ACC112 (cell line): Measurements from ENCODE around the gene TMC2.
A peak's percentile ranks its signal among the peaks of the same experiment; 100 is the strongest.
"Not testable (repeated sequence)": the region's sequence is repeated elsewhere in the genome, so short reads cannot be mapped to it uniquely, and the experiment has no call there.

Experiments used
- H2AFZ ChIP-seq: fragments of 200-600 bp; sonication (generic); one replicate; pipeline ENCODE4 v1.6.0; 2017; ENCODE audit warnings: antibody characterized with exemption, low read length; ENCODE audit not compliant: unreplicated experiment
- H3K27ac ChIP-seq: fragments of 200-600 bp; sonication (generic); 2 replicates; pipeline ENCODE4 v1.5.1; 2014; ENCODE audit warnings: low read depth, mild to moderate bottlenecking, antibody characterized with exemption, low read length, moderate library complexity
- H3K27me3 ChIP-seq: fragments of 200-600 bp; sonication (generic); 2 replicates; pipeline ENCODE4 v1.6.1; 2014; ENCODE audit warnings: mild to moderate bottlenecking, antibody characterized with exemption, low read length, moderate library complexity, mixed read lengths; ENCODE audit not compliant: insufficient read depth
- H3K36me3 ChIP-seq: fragments of 200-600 bp; sonication (generic); 2 replicates; pipeline ENCODE4 v1.6.1; 2016; ENCODE audit warnings: mild to moderate bottlenecking, antibody characterized with exemption, low read length, moderate library complexity, mixed read lengths; ENCODE audit not compliant: insufficient read depth
- H3K4me1 ChIP-seq: fragments of 200-600 bp; sonication (generic); one replicate; pipeline ENCODE4 v1.6.1; 2016; ENCODE audit warnings: low read length, mixed read lengths; ENCODE audit not compliant: insufficient read depth, unreplicated experiment, control insufficient read depth
- H3K4me3 ChIP-seq: fragments of 200-600 bp; sonication (generic); 2 replicates; pipeline ENCODE4 v1.5.1; 2014; ENCODE audit warnings: mild to moderate bottlenecking, low read depth, low read length
- H3K79me2 ChIP-seq: fragments of 200-600 bp; sonication (generic); one replicate; pipeline ENCODE4 v1.6.0; 2016; ENCODE audit warnings: low read length; ENCODE audit not compliant: control insufficient read depth, unreplicated experiment, insufficient read depth

TMC2 gene

GRCh38 chr20:2536560-2536986 lies at the start of gene TMC2:
Gene TMC2 (plus strand): TSS chr20:2536573. CDS start chr20:2536622, 49 bp downstream.
- no peaks in the 10 kb centered on the region for H3K79me2 ChIP-seq
- H3K36me3 ChIP-seq, result no peaks in the 10 kb centered on the region
- H3K4me3 ChIP-seq, result no peak within 1 kb of the TSS
- peaks cover 64% of the 10 kb centered on the region for H3K27me3 ChIP-seq
- no peak within 1 kb of the TSS for H2AFZ ChIP-seq
- H3K4me1 ChIP-seq, result no peaks in the 10 kb centered on the region
- no peak within 1 kb of the TSS for H3K27ac ChIP-seq

DNA sequence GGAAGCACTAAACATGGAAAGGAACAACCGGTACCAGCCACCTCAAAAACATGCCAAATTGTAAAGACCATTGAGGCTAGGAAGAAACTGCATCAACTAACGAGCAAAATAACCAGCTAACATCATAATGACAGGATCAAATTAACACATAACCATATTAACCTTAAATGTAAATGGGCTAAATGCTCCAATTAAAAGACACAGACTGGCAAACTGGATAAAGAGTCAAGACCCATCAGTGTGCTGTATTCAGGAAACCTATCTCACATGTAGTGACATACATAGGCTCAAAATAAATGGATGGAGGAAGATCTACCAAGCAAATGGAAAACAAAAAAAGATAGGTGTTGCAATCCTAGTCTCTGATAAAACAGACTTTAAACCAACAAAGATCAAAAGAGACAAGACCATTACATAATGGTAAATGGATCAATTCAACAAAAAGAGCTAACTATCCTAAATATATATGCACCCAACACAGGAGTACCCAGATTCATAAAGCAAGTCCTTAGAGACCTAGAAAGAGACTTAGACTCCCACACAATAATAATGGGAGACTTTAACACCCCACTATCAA lies 33.5 kb upstream of the TMC2 start:
- peaks cover 20% of the 10 kb centered on the region for H3K79me2 ChIP-seq

DNA sequence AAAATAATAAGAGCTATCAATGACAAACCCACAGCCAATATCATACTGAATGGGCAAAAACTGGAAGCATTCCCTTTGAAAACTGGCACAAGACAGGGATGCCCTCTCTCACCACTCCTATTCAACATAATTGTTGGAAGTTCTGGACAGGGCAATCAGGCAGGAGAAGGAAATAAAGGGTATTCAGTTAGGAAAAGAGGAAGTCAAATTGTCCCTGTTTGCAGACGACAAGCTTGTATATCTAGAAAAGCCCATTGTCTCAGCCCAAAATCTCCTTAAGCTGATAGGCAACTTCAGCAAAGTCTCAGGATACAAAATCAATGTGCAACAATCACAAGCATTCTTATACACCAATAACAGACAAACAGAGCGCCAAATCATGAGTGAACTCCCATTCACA lies 31.6 kb upstream of the TMC2 start:
- H2AFZ ChIP-seq, H3K36me3 ChIP-seq, H3K4me3 ChIP-seq, H3K27me3 ChIP-seq, H3K27ac ChIP-seq, H3K4me1 ChIP-seq: not testable (repeated sequence)
- H3K79me2 ChIP-seq, result peaks cover 28% of the 10 kb centered on the region

More for the DNA sequence above, 33.5 kb upstream of the TMC2 start:
- H3K36me3 ChIP-seq, H3K4me1 ChIP-seq, H3K27ac ChIP-seq, H3K4me3 ChIP-seq, H2AFZ ChIP-seq, H3K27me3 ChIP-seq: not testable (repeated sequence)

GRCh38 chr20:2506426-2506825 lies 29.9 kb upstream of the TMC2 start:
- not testable (repeated sequence) for H3K4me1 ChIP-seq, H3K36me3 ChIP-seq, H3K4me3 ChIP-seq

GRCh38 chr20:2507464-2507863 lies 28.9 kb upstream of the TMC2 start:
- no peaks in the 10 kb centered on the region for H3K27me3 ChIP-seq
- peaks cover 7% of the 10 kb centered on the region for H3K4me1 ChIP-seq
- peak overlapping the region; percentile 96 for H2AFZ ChIP-seq
- H3K36me3 ChIP-seq, result no peaks in the 10 kb centered on the region
- H3K79me2 ChIP-seq, result peaks cover 23% of the 10 kb centered on the region
- 0 out of 2 replicates have a peak overlapping the region, but pooled peaks have one; percentile 4 for H3K27ac ChIP-seq
- peak overlapping the region; percentile 88 for H3K4me3 ChIP-seq

More at GRCh38 chr20:2506426-2506825, 29.9 kb upstream of the TMC2 start:
- H3K27ac ChIP-seq, H2AFZ ChIP-seq, H3K27me3 ChIP-seq: not testable (repeated sequence)
- peaks cover 23% of the 10 kb centered on the region for H3K79me2 ChIP-seq

- no peaks in the 10 kb centered on the region for H3K27me3 ChIP-seq
- 0 out of 2 replicates have a peak overlapping the region, but pooled peaks have one; percentile 4 for H3K27ac ChIP-seq
These were observed 28.3 kb upstream of the TMC2 start for GRCh38 chr20:2507875-2508630.

GRCh38 chr20:2508631-2509467 lies 27.5 kb upstream of the TMC2 start, which contains the start of gene ZNF343:
Gene ZNF343 (minus strand): TSS chr20:2508915. CDS start chr20:2493895, 15,020 bp downstream.
- Histone ChIP-seq H3K79me2 (peaks cover 19% of the 10 kb centered on the region), H3K4me3 (peak within 1 kb of the TSS; percentile 88), H3K4me1 (peaks cover 7% of the 10 kb centered on the region), H2AFZ (peak within 1 kb of the TSS; percentile 96), H3K27me3 (no peaks in the 10 kb centered on the region), H3K36me3 (no peaks in the 10 kb centered on the region), H3K27ac (peak within 1 kb of the TSS; percentile 55)

More at GRCh38 chr20:2507875-2508630, 28.3 kb upstream of the TMC2 start:
- H2AFZ ChIP-seq, result peak overlapping the region; percentile 96
- H3K79me2 ChIP-seq, result peaks cover 19% of the 10 kb centered on the region
- peak overlapping the region; percentile 88 for H3K4me3 ChIP-seq
- H3K4me1 ChIP-seq, result peaks cover 7% of the 10 kb centered on the region
- no peaks in the 10 kb centered on the region for H3K36me3 ChIP-seq

- Histone ChIP-seq H2AFZ (peak overlapping the region; percentile 96), H3K27ac (peak overlapping the region; percentile 55), H3K36me3 (no peaks in the 10 kb centered on the region), H3K27me3 (no peaks in the 10 kb centered on the region), H3K4me1 (peaks cover 7% of the 10 kb centered on the region), H3K79me2 (peaks cover 19% of the 10 kb centered on the region), H3K4me3 (peak overlapping the region; percentile 88)
These were observed 26.9 kb upstream of the TMC2 start for GRCh38 chr20:2509468-2509781.

DNA sequence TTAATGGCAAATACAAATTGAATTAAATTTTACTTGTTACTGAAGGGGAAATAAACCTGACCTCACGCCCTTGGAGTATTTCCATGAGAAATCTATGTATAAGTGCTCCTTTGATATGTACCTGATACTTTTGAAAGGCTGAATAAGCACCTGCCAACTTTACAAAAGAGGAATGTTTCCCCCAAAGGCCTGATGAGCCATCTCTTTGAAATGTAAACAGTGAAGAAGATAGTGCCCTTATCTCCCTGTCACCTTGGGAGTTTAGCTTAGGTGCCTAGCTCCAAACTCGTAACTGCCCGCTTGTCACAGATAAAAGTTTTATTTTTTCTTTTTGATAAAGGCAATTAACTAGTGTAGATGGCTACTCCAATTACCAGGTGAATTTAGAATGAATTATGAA lies 26.6 kb upstream of the TMC2 start:
- no peak overlapping the region for H3K27ac ChIP-seq
- peaks cover 7% of the 10 kb centered on the region for H3K4me1 ChIP-seq
- no peaks in the 10 kb centered on the region for H3K27me3 ChIP-seq
- no peaks in the 10 kb centered on the region for H3K36me3 ChIP-seq
- H3K4me3 ChIP-seq, result peak overlapping the region; percentile 88
- H2AFZ ChIP-seq, result no peak overlapping the region
- H3K79me2 ChIP-seq, result peaks cover 19% of the 10 kb centered on the region

DNA sequence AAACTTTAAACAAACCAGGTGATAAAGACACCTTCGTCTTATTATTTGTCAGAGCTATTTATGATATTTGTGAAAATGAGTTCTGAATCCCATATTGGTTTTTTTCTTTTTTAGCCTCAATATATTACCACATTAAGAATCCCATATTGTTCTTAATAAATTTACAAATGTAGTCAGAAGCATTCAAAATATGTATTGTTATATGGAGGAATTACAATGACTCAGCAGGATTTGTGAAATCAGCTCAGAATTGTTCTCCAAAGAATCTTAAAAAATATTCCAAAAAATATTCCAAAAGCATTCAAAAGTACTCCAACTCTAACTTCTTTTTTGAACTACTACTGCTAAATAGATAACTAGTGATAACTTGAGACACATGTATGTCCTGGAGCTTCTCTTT lies 21.2 kb upstream of the TMC2 start:
- H3K4me3 ChIP-seq, result no peak overlapping the region
- no peak overlapping the region for H2AFZ ChIP-seq
- H3K4me1 ChIP-seq, result peaks cover 20% of the 10 kb centered on the region
- H3K79me2 ChIP-seq, result no peaks in the 10 kb centered on the region
- H3K27me3 ChIP-seq, result no peaks in the 10 kb centered on the region
- no peaks in the 10 kb centered on the region for H3K36me3 ChIP-seq
- H3K27ac ChIP-seq, result peak overlapping the region; percentile 16; the same call in 1 of the 2 replicates
